Kidney (tissue), 14 donors: ENCODE results near the gene XRCC4. TPM values are rescaled to one million over a fixed set of nuclear protein-coding genes. Genes with fewer than 3 reads are reported as not detected.

ENCODE experiments used
- DNase-seq, 5 donors: peaks; one replicate each; pipeline ENCODE4 v3.0.0-alpha.2; 2013 to 2020
- FAIRE-seq: peaks from 2 replicates; lab custom pipeline; 2012; peaks lifted over from hg19 to GRCh38; lab: Jason Lieb, UNC
- H3K27ac ChIP-seq, 2 donors: one replicate each; pipeline ENCODE4 v1.7.0; 2013; ENCODE audit warnings: low read depth in 2 of 2, low read length in 2 of 2, inconsistent platforms in 1 of 2
- H3K27me3 ChIP-seq: one replicate; pipeline ENCODE4 v1.7.1; 2013; ENCODE audit warnings: low read length, inconsistent platforms; ENCODE audit not compliant: control insufficient read depth, insufficient read depth
- H3K36me3 ChIP-seq, 3 donors: one replicate each; pipeline versions ENCODE4 v1.7.0 to v1.7.1; 2013; ENCODE audit warnings: low read length in 3 of 3, control low read depth in 1 of 3, inconsistent platforms in 1 of 3; ENCODE audit not compliant: insufficient read depth in 3 of 3, control insufficient read depth in 2 of 3
- H3K4me1 ChIP-seq, 3 donors: one replicate each; pipeline versions ENCODE4 v1.7.0 to v1.7.1; 2013; ENCODE audit warnings: low read length in 3 of 3, inconsistent platforms in 1 of 3, low read depth in 1 of 3; ENCODE audit not compliant: control insufficient read depth in 2 of 3, insufficient read depth in 2 of 3
- H3K4me3 ChIP-seq, 3 donors: one replicate each; pipeline versions ENCODE4 v1.7.0 to v1.8.1; 2013; ENCODE audit warnings: low read length in 3 of 3, control low read depth in 1 of 3, inconsistent platforms in 1 of 3
- H3K9ac ChIP-seq, 3 donors: one replicate each; pipeline versions ENCODE4 v1.7.0 to v1.7.1; 2013; ENCODE audit warnings: low read length in 3 of 3, control low read depth in 1 of 3, inconsistent platforms in 1 of 3
- H3K9me3 ChIP-seq, 3 donors: one replicate each; pipeline versions ENCODE4 v1.7.0 to v1.7.1; 2013; ENCODE audit warnings: low read length in 3 of 3, control low read depth in 1 of 3, inconsistent platforms in 1 of 3; ENCODE audit not compliant: control insufficient read depth in 2 of 3, insufficient read depth in 1 of 3
- CTCF ChIP-seq: IDR thresholded peaks from 3 replicates; pipeline ENCODE4 v1.5.1; 2012; ENCODE audit warnings: mild to moderate bottlenecking, moderate library complexity, borderline replicate concordance; ENCODE audit not compliant: insufficient read depth; ENCODE audit errors: extremely low read depth
- intact Hi-C: fragments of 100-400 bp; cut with DNase I; formaldehyde crosslinking; loops from one replicate; pipeline ENCODE4 v1.11.1; 2022
- polyA plus RNA-seq: library from polyadenylated mRNA; stranded (reverse); fragments of 350-450 nt; fragmentation: Illumina TruSeq; extraction: RNeasy Lipid Tissue Mini Kit (QIAGEN cat#74804); gene quantifications from one replicate; pipeline ENCODE4 v1.2.3, GENCODE V29; 2014; ENCODE audit warnings: low read depth, low replicate concordance; ENCODE audit not compliant: insufficient read depth
- total RNA-seq: library from RNA; stranded (reverse); fragmentation: NEBNext Ultra II Directional; extraction: Animal tissue kit (Norgen Biotek cat#: 25700); gene quantifications from one replicate; pipeline ENCODE4 v1.2.1, GENCODE V29; 2021
- donor health status: control.
- donor health status: control.
- donor health status: control.
- donor health status: control.
- donor health status: control.
- donor health status: DM: yes; HTN: yes; CAD: no.
- donor health status: Normal renal cell carcinoma (clear cell type).

The XRCC4 gene
- total and polyA plus RNA-seq, 2 donors from 2014 or later: 8.5 to 9.4 TPM

- Histone ChIP-seq H3K4me1 (peaks cover 4 to 6% (median 5%) of the 10 kb centered on the region in 3 donors), H3K36me3 (no peaks in the 10 kb centered on the region), H3K9me3 (no peaks in the 10 kb centered on the region), H3K4me3 (no peak overlapping the region), H3K27me3 (no peaks in the 10 kb centered on the region), H3K9ac (no peak overlapping the region), H3K27ac (no peak overlapping the region)
- no peak for DNase-seq
- intact Hi-C loops: no loop called here
- no peak for FAIRE-seq
- TF ChIP-seq CTCF: no peak
Measured at GRCh38 chr5:83072966-83073365, 4.4 kb upstream of the XRCC4 start.

- Histone ChIP-seq H3K36me3 (no peaks in the 10 kb centered on the region), H3K4me3 (peak overlapping the region; percentile 94 to 100 (median 96)), H3K27me3 (no peaks in the 10 kb centered on the region), H3K9ac (peak overlapping the region; percentile 58 to 86 (median 65)), H3K27ac (peak overlapping the region; percentile 47 to 75), H3K4me1 (peaks cover 0 to 7% (median 6%) of the 10 kb centered on the region in 3 donors), H3K9me3 (no peaks in the 10 kb centered on the region)
- TF ChIP-seq CTCF: no peak
- intact Hi-C loops: no loop called here
- no peak for FAIRE-seq
- DNase-seq: no peak
Measured at GRCh38 chr5:83077662-83078261, 415 bp downstream of the XRCC4 start.

GRCh38 chr5:83082750-83083149 is 5.4 kb downstream of the XRCC4 start:
- TF ChIP-seq CTCF: no peak
- Histone ChIP-seq H3K4me3 (no peak overlapping the region), H3K4me1 (peaks cover 0 to 4% (median 3%) of the 10 kb centered on the region in 3 donors), H3K27ac (no peak overlapping the region), H3K36me3 (no peaks in the 10 kb centered on the region), H3K9me3 (no peaks in the 10 kb centered on the region), H3K27me3 (no peaks in the 10 kb centered on the region), H3K9ac (no peak overlapping the region)
- intact Hi-C loops: no loop called here
- DNase-seq (no peak), FAIRE-seq (no peak)

DNA sequence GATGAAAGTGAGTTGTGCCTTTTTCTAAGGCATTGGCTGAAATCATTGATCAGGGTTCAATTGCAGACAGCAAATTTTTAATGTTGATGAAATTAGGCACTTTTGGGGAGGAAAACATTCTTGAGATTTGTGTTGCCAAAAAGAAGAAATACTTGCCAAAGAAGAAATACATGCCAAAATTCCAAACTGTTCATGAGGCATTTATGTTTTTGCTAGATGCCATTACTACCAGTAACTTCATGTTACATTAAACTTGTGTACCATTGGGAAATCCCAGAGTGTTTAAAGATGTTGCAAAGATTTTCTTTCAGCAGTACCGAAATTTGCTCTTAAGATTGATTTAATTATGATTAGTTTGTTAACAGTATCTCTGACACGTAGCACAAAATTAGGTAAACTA is 7.0 kb downstream of the XRCC4 start:
- TF ChIP-seq CTCF: no peak
- no peaks in the 10 kb centered on the region for H3K27me3 ChIP-seq
- FAIRE-seq (no peak), DNase-seq (no peak)
- H3K9me3 ChIP-seq: no peaks in the 10 kb centered on the region
- H3K27ac ChIP-seq: no peak overlapping the region
- intact Hi-C loops: no loop called here
- H3K4me3 ChIP-seq: no peak overlapping the region
- H3K4me1 ChIP-seq: no peaks in the 10 kb centered on the region
- H3K9ac ChIP-seq: no peak overlapping the region
- H3K36me3 ChIP-seq: no peaks in the 10 kb centered on the region
